Type B pancreatic cell (in vitro differentiated cells): ENCODE data around the gene CHID1. TPM values are rescaled to one million over a fixed set of nuclear protein-coding genes. Genes with fewer than 3 reads are reported as not detected.

ENCODE experiments used
- DNase-seq: peaks from one replicate; pipeline ENCODE4 v3.0.0; 2021; ENCODE audit warnings: mixed read lengths; ENCODE audit not compliant: unreplicated experiment; ENCODE audit errors: extremely low spot score
- H3K27ac Mint-ChIP-seq: 2 replicates; pipeline ENCODE4 v1.8.0; 2021; ENCODE audit warnings: mild to moderate bottlenecking, mixed read lengths
- H3K27me3 Mint-ChIP-seq: 2 replicates; pipeline ENCODE4 v1.8.0; 2021; ENCODE audit warnings: mixed read lengths
- H3K36me3 Mint-ChIP-seq: 2 replicates; pipeline ENCODE4 v1.8.0; 2021; ENCODE audit warnings: mixed read lengths
- H3K4me1 Mint-ChIP-seq: one replicate; pipeline ENCODE4 v1.8.0; 2021; ENCODE audit warnings: mixed read lengths; ENCODE audit not compliant: unreplicated experiment
- H3K4me3 Mint-ChIP-seq: 2 replicates; pipeline ENCODE4 v1.8.0; 2021; ENCODE audit warnings: mild to moderate bottlenecking, mixed read lengths
- H3K9me3 Mint-ChIP-seq: 2 replicates; pipeline ENCODE4 v1.8.0; 2021; ENCODE audit warnings: mixed read lengths
- CTCF ChIP-seq: fragments of 200-600 bp; sonication (generic); conservative IDR thresholded peaks from 2 replicates; pipeline ENCODE4 v1.5.0; 2021; ENCODE audit warnings: antibody characterized with exemption, mild to moderate bottlenecking
- total RNA-seq: library from RNA; stranded (reverse); gene quantifications from 2 replicates; pipeline ENCODE4 v1.2.1, GENCODE V29; 2021; ENCODE audit warnings: low replicate concordance

The CHID1 gene
- total RNA-seq, 1 donor from 2014 or later = 98.9 TPM

- Mint-ChIP-seq H3K4me1 (no peaks in the 10 kb centered on the region), H3K9me3 (no peaks in the 10 kb centered on the region), H3K27me3 (no peaks in the 10 kb centered on the region), H3K4me3 (no peak overlapping the region), H3K27ac (no peak overlapping the region), H3K36me3 (peaks cover 3% of the 10 kb centered on the region)
- TF ChIP-seq CTCF = no peak
- DNase-seq = no peak
Observed at GRCh38 chr11:882596-882995, 28.0 kb downstream of the CHID1 start.

- Mint-ChIP-seq H3K4me1 (no peaks in the 10 kb centered on the region), H3K9me3 (no peaks in the 10 kb centered on the region), H3K27ac (no peak overlapping the region), H3K4me3 (no peak overlapping the region), H3K36me3 (peaks cover 3% of the 10 kb centered on the region), H3K27me3 (no peaks in the 10 kb centered on the region)
- DNase-seq = no peak
- TF ChIP-seq CTCF = no peak
Observed at GRCh38 chr11:880447-880846, 30.2 kb downstream of the CHID1 start.

- no peak for TF ChIP-seq CTCF
- no peak overlapping the region for H3K4me3 Mint-ChIP-seq
- no peak overlapping the region for H3K27ac Mint-ChIP-seq
- peaks cover 7% of the 10 kb centered on the region for H3K36me3 Mint-ChIP-seq
- H3K27me3 Mint-ChIP-seq = no peaks in the 10 kb centered on the region
- H3K9me3 Mint-ChIP-seq = no peaks in the 10 kb centered on the region
- no peak for DNase-seq
- H3K4me1 Mint-ChIP-seq = peaks cover 7% of the 10 kb centered on the region
Observed at GRCh38 chr11:877565-877964, 33.0 kb downstream of the CHID1 start.

- peaks cover 7% of the 10 kb centered on the region for H3K4me1 Mint-ChIP-seq
- H3K27me3 Mint-ChIP-seq = no peaks in the 10 kb centered on the region
- no peak for DNase-seq
- H3K36me3 Mint-ChIP-seq = peaks cover 4% of the 10 kb centered on the region
- no peak for TF ChIP-seq CTCF
- no peak overlapping the region for H3K4me3 Mint-ChIP-seq
- H3K27ac Mint-ChIP-seq = no peak overlapping the region
- H3K9me3 Mint-ChIP-seq = no peaks in the 10 kb centered on the region
Observed at GRCh38 chr11:876545-876944, 34.1 kb downstream of the CHID1 start.

- Mint-ChIP-seq H3K27ac (no peak overlapping the region), H3K36me3 (peaks cover 4% of the 10 kb centered on the region), H3K9me3 (no peaks in the 10 kb centered on the region), H3K4me1 (peaks cover 7% of the 10 kb centered on the region), H3K27me3 (no peaks in the 10 kb centered on the region), H3K4me3 (no peak overlapping the region)
- no peak for TF ChIP-seq CTCF
- DNase-seq = no peak
Observed at GRCh38 chr11:875769-876301, 34.8 kb downstream of the CHID1 start.

- Mint-ChIP-seq H3K9me3 (no peaks in the 10 kb centered on the region), H3K27me3 (no peaks in the 10 kb centered on the region), H3K4me3 (no peak overlapping the region), H3K36me3 (peaks cover 4% of the 10 kb centered on the region), H3K27ac (no peak overlapping the region), H3K4me1 (peaks cover 7% of the 10 kb centered on the region)
- TF ChIP-seq CTCF = no peak
- no peak for DNase-seq
Observed at GRCh38 chr11:875203-875602, 35.4 kb downstream of the CHID1 start.
